ENCODE data around the gene ENTPD3.

The ENTPD3 gene

GRCh38 chr3:40476478-40477470 is 89.8 kb downstream of the ENTPD3 start, which contains the start of gene ZNF619:
Gene ZNF619 (plus strand): TSS chr3:40477122. CDS start chr3:40477980, 858 bp downstream.
- Histone ChIP-seq H3K4me3 (ENCODE audit: low read length) (peak within 1 kb of the TSS; percentile 38), H2AFZ (ENCODE audit: low read depth, low read length) (no peak within 1 kb of the TSS), H3K9me3 (ENCODE audit: low read length) (no peaks in the 10 kb centered on the region), H3K27me3 (ENCODE audit: insufficient read depth, low read length) (peaks cover 2% of the 10 kb centered on the region), H3K36me3 (ENCODE audit: insufficient read depth, low read length) (no peaks in the 10 kb centered on the region), H3K4me1 (ENCODE audit: insufficient read depth, low read length) (no peaks in the 10 kb centered on the region)

GRCh38 chr3:40477666-40478065 is 90.7 kb downstream of the ENTPD3 start:
- no peaks in the 10 kb centered on the region for H3K4me1 ChIP-seq (ENCODE audit: insufficient read depth, low read length)
- no peaks in the 10 kb centered on the region for H3K36me3 ChIP-seq (ENCODE audit: insufficient read depth, low read length)
- peak overlapping the region; percentile 38 for H3K4me3 ChIP-seq (ENCODE audit: low read length)
- H3K27me3 ChIP-seq (ENCODE audit: insufficient read depth, low read length) = peaks cover 2% of the 10 kb centered on the region
- H2AFZ ChIP-seq (ENCODE audit: low read depth, low read length) = no peak overlapping the region
- no peaks in the 10 kb centered on the region for H3K9me3 ChIP-seq (ENCODE audit: low read length)

All from neuron (in vitro differentiated cells).